GM23338 (cell line): ENCODE results near the gene THBS4. TPM values are rescaled to one million over a fixed set of nuclear protein-coding genes. Genes with fewer than 3 reads are reported as not detected.

Source experiments
- ATAC-seq: fragments of 200-7000 bp; cut with Tn5 transposase; 3 replicates; pipeline ENCODE4 v1.9.1; 2020
- DNase-seq: peaks from one replicate; pipeline ENCODE4 v3.0.0-alpha.2; 2015; ENCODE audit warnings: low spot score
- H2AFZ ChIP-seq: fragments of 200-600 bp; sonication (generic); 2 replicates; pipeline ENCODE4 v1.8.0; 2016; ENCODE audit warnings: antibody characterized with exemption, mild to moderate bottlenecking, moderate library complexity
- H3F3A ChIP-seq: fragments of 200-600 bp; sonication (generic); replicated peaks from 2 replicates; pipeline ENCODE4 v1.8.0; 2017; ENCODE audit warnings: antibody characterized with exemption, mixed run types, low read depth
- H3K27ac ChIP-seq: fragments of 200-600 bp; sonication (generic); 2 replicates; pipeline ENCODE4 v1.6.1; 2016; ENCODE audit warnings: low read depth
- H3K27me3 ChIP-seq: fragments of 200-600 bp; sonication (generic); 2 replicates; pipeline ENCODE4 v1.8.0; 2016; ENCODE audit warnings: mild to moderate bottlenecking, mixed run types, moderate library complexity; ENCODE audit not compliant: insufficient read depth
- H3K36me3 ChIP-seq: fragments of 200-600 bp; sonication (generic); 2 replicates; pipeline ENCODE4 v1.8.0; 2016; ENCODE audit warnings: mild to moderate bottlenecking; ENCODE audit not compliant: insufficient read depth
- H3K4me1 ChIP-seq: fragments of 200-600 bp; sonication (generic); 2 replicates; pipeline ENCODE4 v1.8.0; 2016; ENCODE audit warnings: mild to moderate bottlenecking, moderate library complexity; ENCODE audit not compliant: insufficient read depth
- H3K4me2 ChIP-seq: fragments of 200-600 bp; sonication (generic); 2 replicates; pipeline ENCODE4 v1.7.1; 2017; ENCODE audit warnings: mixed run types
- H3K4me3 ChIP-seq: fragments of 200-600 bp; sonication (generic); 2 replicates; pipeline ENCODE4 v1.6.1; 2016; ENCODE audit warnings: mixed run types
- H3K79me2 ChIP-seq: fragments of 200-600 bp; sonication (generic); replicated peaks from 2 replicates; pipeline ENCODE4 v1.8.0; 2017; ENCODE audit warnings: mild to moderate bottlenecking; ENCODE audit not compliant: insufficient read depth
- H3K9me2 ChIP-seq: fragments of 200-600 bp; sonication (generic); 2 replicates; pipeline ENCODE4 v1.8.0; 2017; ENCODE audit not compliant: insufficient read depth
- H4K20me1 ChIP-seq: fragments of 200-600 bp; sonication (generic); replicated peaks from 2 replicates; pipeline ENCODE4 v1.8.0; 2017; ENCODE audit warnings: mild to moderate bottlenecking; ENCODE audit not compliant: insufficient read depth
- H3K27ac Mint-ChIP-seq: 2 replicates; pipeline ENCODE4 v1.8.0; 2020; ENCODE audit warnings: inconsistent platforms, mild to moderate bottlenecking, moderate library complexity, mixed read lengths
- H3K27me3 Mint-ChIP-seq: 3 replicates; pipeline ENCODE4 v1.8.0; 2022; ENCODE audit warnings: low read depth, mild to moderate bottlenecking, moderate library complexity, mixed read lengths, inconsistent platforms; ENCODE audit not compliant: insufficient read depth, poor library complexity
- H3K36me3 Mint-ChIP-seq: 3 replicates; pipeline ENCODE4 v1.8.0; 2021; ENCODE audit warnings: low read depth, mild to moderate bottlenecking, inconsistent platforms, moderate library complexity, mixed read lengths
- H3K4me1 Mint-ChIP-seq: 3 replicates; pipeline ENCODE4 v1.8.0; 2020; ENCODE audit warnings: mild to moderate bottlenecking, inconsistent platforms, mixed read lengths
- H3K4me3 Mint-ChIP-seq: 3 replicates; pipeline ENCODE4 v1.8.0; 2021; ENCODE audit warnings: moderate library complexity, mild to moderate bottlenecking, inconsistent platforms, mixed read lengths
- H3K9me3 Mint-ChIP-seq: 3 replicates; pipeline ENCODE4 v1.8.0; 2020; ENCODE audit warnings: moderate library complexity, mild to moderate bottlenecking, inconsistent platforms, mixed read lengths
- CREB1 ChIP-seq: fragments of 250-450 bp; sonication (Bioruptor Pico); IDR thresholded peaks from 2 replicates; pipeline ENCODE4 v1.5.0; 2020; ENCODE audit warnings: low read depth, mild to moderate bottlenecking, moderate library complexity
- EZH2 ChIP-seq: fragments of 200-600 bp; sonication (generic); IDR thresholded peaks from one replicate; pipeline ENCODE4 v1.8.0; 2017; ENCODE audit warnings: antibody characterized with exemption, mild to moderate bottlenecking, low read depth; ENCODE audit not compliant: unreplicated experiment
- EZH2phosphoT487 ChIP-seq: fragments of 200-600 bp; sonication (generic); IDR thresholded peaks from one replicate; pipeline ENCODE4 v1.8.1; 2018; ENCODE audit warnings: antibody characterized with exemption; ENCODE audit not compliant: unreplicated experiment
- JUNB ChIP-seq: IDR thresholded peaks from one replicate; pipeline ENCODE4 v1.6.1; 2016; ENCODE audit warnings: antibody characterized with exemption; ENCODE audit not compliant: unreplicated experiment
- NANOG ChIP-seq: IDR thresholded peaks from 2 replicates; pipeline ENCODE4 v1.6.1; 2016; ENCODE audit warnings: antibody characterized with exemption, borderline replicate concordance
- POLR2AphosphoS5 ChIP-seq: IDR thresholded peaks from 2 replicates; pipeline ENCODE4 v1.6.1; 2016; ENCODE audit warnings: antibody characterized with exemption, low read depth
- STAT1 ChIP-seq: IDR thresholded peaks from one replicate; pipeline ENCODE4 v1.6.1; 2016; ENCODE audit warnings: antibody characterized with exemption; ENCODE audit not compliant: unreplicated experiment
- ZNF114 ChIP-seq: fragments of 250-450 bp; sonication (Bioruptor Pico); IDR thresholded peaks from 2 replicates; pipeline ENCODE4 v1.5.0; 2020; ENCODE audit warnings: mild to moderate bottlenecking, moderate library complexity
- ZNF331 ChIP-seq: fragments of 250-450 bp; sonication (Bioruptor Pico); IDR thresholded peaks from 2 replicates; pipeline ENCODE4 v1.5.0; 2020; ENCODE audit warnings: low read depth, mild to moderate bottlenecking, moderate library complexity
- polyA plus RNA-seq: library from polyadenylated mRNA; unstranded; fragments of >200 nt; fragmentation: Nextera tagmentation; extraction: Ambion mirVana; gene quantifications from 2 replicates; pipeline ENCODE4 v1.2.1, GENCODE V29; 2016
- total RNA-seq: library from RNA; depleted of rRNA; stranded (reverse); fragments of >200 nt; shearing (Covaris generic); gene quantifications from 2 replicates; pipeline ENCODE4 v1.2.3, GENCODE V29; 2014
- TF ChIP-seq, protein P1 (sequence below), 2 experiments: fragments of 200-600 bp in 1 of 2; sonication (generic) in 1 of 2; conservative IDR thresholded peaks; 2 replicates each; pipeline versions ENCODE4 v1.5.1 to v1.6.1; 2016 to 2017; ENCODE audit warnings: antibody characterized with exemption in 2 of 2, low read depth in 2 of 2, mild to moderate bottlenecking in 2 of 2, moderate library complexity in 1 of 2
- TF ChIP-seq, protein P2 (sequence below): fragments of 250-450 bp; sonication (Bioruptor Pico); IDR thresholded peaks from 2 replicates; pipeline ENCODE4 v1.5.0; 2020; ENCODE audit warnings: mild to moderate bottlenecking, moderate library complexity
- TF ChIP-seq, protein P3 (sequence below): IDR thresholded peaks from 2 replicates; pipeline ENCODE4 v1.6.1; 2016; ENCODE audit warnings: antibody characterized with exemption
- TF ChIP-seq, protein P4 (sequence below): IDR thresholded peaks from one replicate; pipeline ENCODE4 v1.6.1; 2018; ENCODE audit warnings: antibody characterized with exemption; ENCODE audit not compliant: unreplicated experiment

THBS4 gene
- total and polyA plus RNA-seq, 2 experiments from 2014 or later = 14.0 to 23.2 TPM

DNA sequence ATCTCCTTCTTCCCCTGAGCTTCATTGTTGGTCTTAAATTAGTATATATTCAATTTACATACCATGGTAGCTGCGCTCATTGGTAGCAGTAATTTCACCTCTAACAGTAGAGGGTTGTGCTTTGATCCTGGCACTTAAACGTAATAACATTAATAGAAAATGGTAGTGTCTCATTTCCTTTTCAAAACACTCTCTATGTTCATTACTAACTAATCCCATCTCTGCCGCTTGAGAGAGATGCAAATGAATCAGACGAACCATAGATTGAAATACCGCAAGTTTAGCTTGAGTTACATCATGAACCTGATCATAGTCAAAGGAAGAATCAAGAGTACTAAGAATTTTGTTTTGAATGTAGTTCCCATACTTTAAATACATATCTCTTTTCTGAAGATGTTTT is 2.2 kb downstream of the THBS4 start:
- Histone ChIP-seq H4K20me1 (no peaks in the 10 kb centered on the region), H3F3A (peaks cover 4% of the 10 kb centered on the region; the same call in 1 of the 2 replicates), H3K4me2 (no peak overlapping the region), H3K27ac (no peak overlapping the region), H3K4me3 (no peak overlapping the region), H2AFZ (no peak overlapping the region), H3K9me2 (no peaks in the 10 kb centered on the region), H3K79me2 (no peaks in the 10 kb centered on the region), H3K36me3 (no peaks in the 10 kb centered on the region), H3K4me1 (peaks cover 8% of the 10 kb centered on the region; the same call in 1 of the 2 replicates), H3K27me3 (peaks cover 42% of the 10 kb centered on the region)
- H3K4me3 Mint-ChIP-seq = no peak overlapping the region
- no peaks in the 10 kb centered on the region for H3K9me3 Mint-ChIP-seq
- H3K36me3 Mint-ChIP-seq = no peaks in the 10 kb centered on the region
- H3K27me3 Mint-ChIP-seq = peaks cover 28% of the 10 kb centered on the region
- DNase-seq (no peak), ATAC-seq (no peak)
- TF ChIP-seq, protein P1, sequence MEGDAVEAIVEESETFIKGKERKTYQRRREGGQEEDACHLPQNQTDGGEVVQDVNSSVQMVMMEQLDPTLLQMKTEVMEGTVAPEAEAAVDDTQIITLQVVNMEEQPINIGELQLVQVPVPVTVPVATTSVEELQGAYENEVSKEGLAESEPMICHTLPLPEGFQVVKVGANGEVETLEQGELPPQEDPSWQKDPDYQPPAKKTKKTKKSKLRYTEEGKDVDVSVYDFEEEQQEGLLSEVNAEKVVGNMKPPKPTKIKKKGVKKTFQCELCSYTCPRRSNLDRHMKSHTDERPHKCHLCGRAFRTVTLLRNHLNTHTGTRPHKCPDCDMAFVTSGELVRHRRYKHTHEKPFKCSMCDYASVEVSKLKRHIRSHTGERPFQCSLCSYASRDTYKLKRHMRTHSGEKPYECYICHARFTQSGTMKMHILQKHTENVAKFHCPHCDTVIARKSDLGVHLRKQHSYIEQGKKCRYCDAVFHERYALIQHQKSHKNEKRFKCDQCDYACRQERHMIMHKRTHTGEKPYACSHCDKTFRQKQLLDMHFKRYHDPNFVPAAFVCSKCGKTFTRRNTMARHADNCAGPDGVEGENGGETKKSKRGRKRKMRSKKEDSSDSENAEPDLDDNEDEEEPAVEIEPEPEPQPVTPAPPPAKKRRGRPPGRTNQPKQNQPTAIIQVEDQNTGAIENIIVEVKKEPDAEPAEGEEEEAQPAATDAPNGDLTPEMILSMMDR (conservative IDR thresholded peaks at IDR 0.05; ENCODE audit: low read depth in 2 of 2) = no peak
- TF ChIP-seq CREB1 (no peak), EZH2phosphoT487 (no peak), JUNB (no peak), ZNF114 (CRISPR knock-in tag) (no peak), STAT1 (no peak), NANOG (no peak), ZNF331 (no peak), EZH2 (no peak), POLR2AphosphoS5 (no peak)
- TF ChIP-seq, protein P2, sequence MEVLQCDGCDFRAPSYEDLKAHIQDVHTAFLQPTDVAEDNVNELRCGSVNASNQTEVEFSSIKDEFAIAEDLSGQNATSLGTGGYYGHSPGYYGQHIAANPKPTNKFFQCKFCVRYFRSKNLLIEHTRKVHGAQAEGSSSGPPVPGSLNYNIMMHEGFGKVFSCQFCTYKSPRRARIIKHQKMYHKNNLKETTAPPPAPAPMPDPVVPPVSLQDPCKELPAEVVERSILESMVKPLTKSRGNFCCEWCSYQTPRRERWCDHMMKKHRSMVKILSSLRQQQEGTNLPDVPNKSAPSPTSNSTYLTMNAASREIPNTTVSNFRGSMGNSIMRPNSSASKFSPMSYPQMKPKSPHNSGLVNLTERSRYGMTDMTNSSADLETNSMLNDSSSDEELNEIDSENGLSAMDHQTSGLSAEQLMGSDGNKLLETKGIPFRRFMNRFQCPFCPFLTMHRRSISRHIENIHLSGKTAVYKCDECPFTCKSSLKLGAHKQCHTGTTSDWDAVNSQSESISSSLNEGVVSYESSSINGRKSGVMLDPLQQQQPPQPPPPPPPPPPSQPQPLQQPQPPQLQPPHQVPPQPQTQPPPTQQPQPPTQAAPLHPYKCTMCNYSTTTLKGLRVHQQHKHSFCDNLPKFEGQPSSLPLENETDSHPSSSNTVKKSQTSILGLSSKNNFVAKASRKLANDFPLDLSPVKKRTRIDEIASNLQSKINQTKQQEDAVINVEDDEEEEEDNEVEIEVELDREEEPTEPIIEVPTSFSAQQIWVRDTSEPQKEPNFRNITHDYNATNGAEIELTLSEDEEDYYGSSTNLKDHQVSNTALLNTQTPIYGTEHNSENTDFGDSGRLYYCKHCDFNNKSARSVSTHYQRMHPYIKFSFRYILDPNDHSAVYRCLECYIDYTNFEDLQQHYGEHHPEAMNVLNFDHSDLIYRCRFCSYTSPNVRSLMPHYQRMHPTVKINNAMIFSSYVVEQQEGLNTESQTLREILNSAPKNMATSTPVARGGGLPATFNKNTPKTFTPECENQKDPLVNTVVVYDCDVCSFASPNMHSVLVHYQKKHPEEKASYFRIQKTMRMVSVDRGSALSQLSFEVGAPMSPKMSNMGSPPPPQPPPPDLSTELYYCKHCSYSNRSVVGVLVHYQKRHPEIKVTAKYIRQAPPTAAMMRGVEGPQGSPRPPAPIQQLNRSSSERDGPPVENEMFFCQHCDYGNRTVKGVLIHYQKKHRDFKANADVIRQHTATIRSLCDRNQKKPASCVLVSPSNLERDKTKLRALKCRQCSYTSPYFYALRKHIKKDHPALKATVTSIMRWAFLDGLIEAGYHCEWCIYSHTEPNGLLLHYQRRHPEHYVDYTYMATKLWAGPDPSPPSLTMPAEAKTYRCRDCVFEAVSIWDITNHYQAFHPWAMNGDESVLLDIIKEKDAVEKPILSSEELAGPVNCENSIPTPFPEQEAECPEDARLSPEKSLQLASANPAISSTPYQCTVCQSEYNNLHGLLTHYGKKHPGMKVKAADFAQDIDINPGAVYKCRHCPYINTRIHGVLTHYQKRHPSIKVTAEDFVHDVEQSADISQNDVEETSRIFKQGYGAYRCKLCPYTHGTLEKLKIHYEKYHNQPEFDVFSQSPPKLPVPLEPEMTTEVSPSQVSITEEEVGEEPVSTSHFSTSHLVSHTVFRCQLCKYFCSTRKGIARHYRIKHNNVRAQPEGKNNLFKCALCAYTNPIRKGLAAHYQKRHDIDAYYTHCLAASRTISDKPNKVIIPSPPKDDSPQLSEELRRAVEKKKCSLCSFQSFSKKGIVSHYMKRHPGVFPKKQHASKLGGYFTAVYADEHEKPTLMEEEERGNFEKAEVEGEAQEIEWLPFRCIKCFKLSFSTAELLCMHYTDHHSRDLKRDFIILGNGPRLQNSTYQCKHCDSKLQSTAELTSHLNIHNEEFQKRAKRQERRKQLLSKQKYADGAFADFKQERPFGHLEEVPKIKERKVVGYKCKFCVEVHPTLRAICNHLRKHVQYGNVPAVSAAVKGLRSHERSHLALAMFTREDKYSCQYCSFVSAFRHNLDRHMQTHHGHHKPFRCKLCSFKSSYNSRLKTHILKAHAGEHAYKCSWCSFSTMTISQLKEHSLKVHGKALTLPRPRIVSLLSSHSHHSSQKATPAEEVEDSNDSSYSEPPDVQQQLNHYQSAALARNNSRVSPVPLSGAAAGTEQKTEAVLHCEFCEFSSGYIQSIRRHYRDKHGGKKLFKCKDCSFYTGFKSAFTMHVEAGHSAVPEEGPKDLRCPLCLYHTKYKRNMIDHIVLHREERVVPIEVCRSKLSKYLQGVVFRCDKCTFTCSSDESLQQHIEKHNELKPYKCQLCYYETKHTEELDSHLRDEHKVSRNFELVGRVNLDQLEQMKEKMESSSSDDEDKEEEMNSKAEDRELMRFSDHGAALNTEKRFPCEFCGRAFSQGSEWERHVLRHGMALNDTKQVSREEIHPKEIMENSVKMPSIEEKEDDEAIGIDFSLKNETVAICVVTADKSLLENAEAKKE (CRISPR knock-in tag) = no peak
- TF ChIP-seq, protein P3, sequence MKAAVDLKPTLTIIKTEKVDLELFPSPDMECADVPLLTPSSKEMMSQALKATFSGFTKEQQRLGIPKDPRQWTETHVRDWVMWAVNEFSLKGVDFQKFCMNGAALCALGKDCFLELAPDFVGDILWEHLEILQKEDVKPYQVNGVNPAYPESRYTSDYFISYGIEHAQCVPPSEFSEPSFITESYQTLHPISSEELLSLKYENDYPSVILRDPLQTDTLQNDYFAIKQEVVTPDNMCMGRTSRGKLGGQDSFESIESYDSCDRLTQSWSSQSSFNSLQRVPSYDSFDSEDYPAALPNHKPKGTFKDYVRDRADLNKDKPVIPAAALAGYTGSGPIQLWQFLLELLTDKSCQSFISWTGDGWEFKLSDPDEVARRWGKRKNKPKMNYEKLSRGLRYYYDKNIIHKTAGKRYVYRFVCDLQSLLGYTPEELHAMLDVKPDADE = no peak
- TF ChIP-seq, protein P4, sequence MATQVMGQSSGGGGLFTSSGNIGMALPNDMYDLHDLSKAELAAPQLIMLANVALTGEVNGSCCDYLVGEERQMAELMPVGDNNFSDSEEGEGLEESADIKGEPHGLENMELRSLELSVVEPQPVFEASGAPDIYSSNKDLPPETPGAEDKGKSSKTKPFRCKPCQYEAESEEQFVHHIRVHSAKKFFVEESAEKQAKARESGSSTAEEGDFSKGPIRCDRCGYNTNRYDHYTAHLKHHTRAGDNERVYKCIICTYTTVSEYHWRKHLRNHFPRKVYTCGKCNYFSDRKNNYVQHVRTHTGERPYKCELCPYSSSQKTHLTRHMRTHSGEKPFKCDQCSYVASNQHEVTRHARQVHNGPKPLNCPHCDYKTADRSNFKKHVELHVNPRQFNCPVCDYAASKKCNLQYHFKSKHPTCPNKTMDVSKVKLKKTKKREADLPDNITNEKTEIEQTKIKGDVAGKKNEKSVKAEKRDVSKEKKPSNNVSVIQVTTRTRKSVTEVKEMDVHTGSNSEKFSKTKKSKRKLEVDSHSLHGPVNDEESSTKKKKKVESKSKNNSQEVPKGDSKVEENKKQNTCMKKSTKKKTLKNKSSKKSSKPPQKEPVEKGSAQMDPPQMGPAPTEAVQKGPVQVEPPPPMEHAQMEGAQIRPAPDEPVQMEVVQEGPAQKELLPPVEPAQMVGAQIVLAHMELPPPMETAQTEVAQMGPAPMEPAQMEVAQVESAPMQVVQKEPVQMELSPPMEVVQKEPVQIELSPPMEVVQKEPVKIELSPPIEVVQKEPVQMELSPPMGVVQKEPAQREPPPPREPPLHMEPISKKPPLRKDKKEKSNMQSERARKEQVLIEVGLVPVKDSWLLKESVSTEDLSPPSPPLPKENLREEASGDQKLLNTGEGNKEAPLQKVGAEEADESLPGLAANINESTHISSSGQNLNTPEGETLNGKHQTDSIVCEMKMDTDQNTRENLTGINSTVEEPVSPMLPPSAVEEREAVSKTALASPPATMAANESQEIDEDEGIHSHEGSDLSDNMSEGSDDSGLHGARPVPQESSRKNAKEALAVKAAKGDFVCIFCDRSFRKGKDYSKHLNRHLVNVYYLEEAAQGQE = no peak
- H3K4me1 Mint-ChIP-seq = peaks cover 16% of the 10 kb centered on the region; the same call in 2 of the 3 replicates
- H3K27ac Mint-ChIP-seq = no peak overlapping the region
